HFFc6 (cell line): ENCODE results near the gene RAD23B. TPM values are rescaled to one million over a fixed set of nuclear protein-coding genes. Genes with fewer than 3 reads are reported as not detected.

Experiments
- DNase-seq: peaks from one replicate; pipeline ENCODE4 v3.0.0-alpha.2; 2018
- H3K27ac Mint-ChIP-seq: 2 replicates; pipeline ENCODE4 v1.8.0; 2020; ENCODE audit warnings: mild to moderate bottlenecking, mixed read lengths
- H3K27me3 Mint-ChIP-seq: 2 replicates; pipeline ENCODE4 v1.8.0; 2021; ENCODE audit warnings: mild to moderate bottlenecking, moderate library complexity, mixed read lengths; ENCODE audit not compliant: insufficient read depth
- H3K36me3 Mint-ChIP-seq: 2 replicates; pipeline ENCODE4 v1.8.0; 2021; ENCODE audit warnings: low read depth, mixed read lengths
- H3K4me1 Mint-ChIP-seq: 2 replicates; pipeline ENCODE4 v1.8.0; 2020; ENCODE audit warnings: low read depth, mixed read lengths
- H3K4me3 Mint-ChIP-seq: 2 replicates; pipeline ENCODE4 v1.8.0; 2020; ENCODE audit warnings: mild to moderate bottlenecking, moderate library complexity, mixed read lengths
- H3K9me3 Mint-ChIP-seq: 2 replicates; pipeline ENCODE4 v1.8.0; 2020; ENCODE audit warnings: mild to moderate bottlenecking, mixed read lengths
- CTCF ChIP-seq: fragments of 200-600 bp; sonication (generic); IDR thresholded peaks from 2 replicates; pipeline ENCODE4 v1.5.0; 2021; ENCODE audit warnings: antibody characterized with exemption, mild to moderate bottlenecking
- total RNA-seq, 6 experiments: library from RNA; stranded (reverse); fragmentation: NEBNext Ultra II Directional; extraction: Animal tissue kit (Norgen Biotek cat#: 25700); gene quantifications; 2 replicates in 1 of 6; 3 replicates in 5 of 6; pipeline ENCODE4 v1.2.3, GENCODE V29; 2021

The RAD23B gene
- total RNA-seq, 6 experiments from 2014 or later = 196 to 222 (median 204) TPM

- H3K27ac Mint-ChIP-seq = no peak overlapping the region
- DNase-seq = no peak
- H3K36me3 Mint-ChIP-seq = no peaks in the 10 kb centered on the region
- no peak overlapping the region for H3K4me3 Mint-ChIP-seq
- H3K4me1 Mint-ChIP-seq = no peaks in the 10 kb centered on the region
- H3K9me3 Mint-ChIP-seq = no peaks in the 10 kb centered on the region
- H3K27me3 Mint-ChIP-seq = peaks cover 26% of the 10 kb centered on the region
- TF ChIP-seq CTCF = no peak
Observed at GRCh38 chr9:107355394-107355793, 72.3 kb downstream of the RAD23B start.

- Mint-ChIP-seq H3K27ac (no peak overlapping the region), H3K9me3 (no peaks in the 10 kb centered on the region), H3K4me3 (no peak overlapping the region), H3K4me1 (no peaks in the 10 kb centered on the region), H3K27me3 (peaks cover 17% of the 10 kb centered on the region), H3K36me3 (no peaks in the 10 kb centered on the region)
- TF ChIP-seq CTCF = no peak
- no peak for DNase-seq
Observed at GRCh38 chr9:107358986-107359385, 75.9 kb downstream of the RAD23B start.

GRCh38 chr9:107360098-107360497 is 77.0 kb downstream of the RAD23B start:
- no peak overlapping the region for H3K4me3 Mint-ChIP-seq
- H3K27me3 Mint-ChIP-seq = peaks cover 22% of the 10 kb centered on the region
- DNase-seq = no peak
- no peak for TF ChIP-seq CTCF
- H3K4me1 Mint-ChIP-seq = no peaks in the 10 kb centered on the region
- no peaks in the 10 kb centered on the region for H3K9me3 Mint-ChIP-seq
- no peak overlapping the region for H3K27ac Mint-ChIP-seq
- no peaks in the 10 kb centered on the region for H3K36me3 Mint-ChIP-seq

- no peak for TF ChIP-seq CTCF
Observed at GRCh38 chr9:107361816-107362215, 78.7 kb downstream of the RAD23B start.

GRCh38 chr9:107363516-107364152 is 80.6 kb downstream of the RAD23B start:
- H3K27me3 Mint-ChIP-seq = peaks cover 13% of the 10 kb centered on the region
- H3K4me3 Mint-ChIP-seq = no peak overlapping the region

More at GRCh38 chr9:107361816-107362215, 78.7 kb downstream of the RAD23B start:
- Mint-ChIP-seq H3K9me3 (no peaks in the 10 kb centered on the region), H3K4me3 (no peak overlapping the region), H3K27ac (no peak overlapping the region), H3K4me1 (no peaks in the 10 kb centered on the region), H3K27me3 (peaks cover 16% of the 10 kb centered on the region), H3K36me3 (no peaks in the 10 kb centered on the region)
- no peak for DNase-seq

More at GRCh38 chr9:107363516-107364152, 80.6 kb downstream of the RAD23B start:
- Mint-ChIP-seq H3K9me3 (no peaks in the 10 kb centered on the region), H3K27ac (no peak overlapping the region), H3K36me3 (no peaks in the 10 kb centered on the region), H3K4me1 (no peaks in the 10 kb centered on the region)
- no peak for TF ChIP-seq CTCF
- DNase-seq = no peak
